ENCODE results near the gene LRRC75A.

GRCh38 chr17:16447676-16448075 lies 44.3 kb downstream of the LRRC75A start:
- TF ChIP-seq CTCF (conservative IDR thresholded peaks at IDR 0.05; ENCODE audit: low read depth in 2 of 2) = no peak
- no peak for TF ChIP-seq REST (IDR thresholded peaks at IDR 0.05; ENCODE audit: unreplicated experiment)
- TF ChIP-seq STAT1 (IDR thresholded peaks at IDR 0.05; ENCODE audit: unreplicated experiment) = no peak
- TF ChIP-seq ZNF331 (CRISPR knock-in tag; IDR thresholded peaks at IDR 0.05; ENCODE audit: low read depth) = no peak
- TF ChIP-seq EZH2 (IDR thresholded peaks at IDR 0.05; ENCODE audit: low read depth, unreplicated experiment) = no peak
- no peak for TF ChIP-seq POLR2AphosphoS5 (IDR thresholded peaks at IDR 0.05; ENCODE audit: low read depth)
- TF ChIP-seq EZH2phosphoT487 (IDR thresholded peaks at IDR 0.05; ENCODE audit: unreplicated experiment) = no peak
